Astrocyte of the cerebellum (primary cell): ENCODE measurements around the gene USP17L29.
"Not testable (repeated sequence)": the region's sequence is repeated elsewhere in the genome, so short reads cannot be mapped to it uniquely, and the experiment has no call there.

Source experiments
- DNase-seq: peaks from one replicate; pipeline ENCODE4 v3.0.0-alpha.2; 2011; ENCODE audit warnings: low read depth
- H3K4me3 ChIP-seq: 2 replicates; pipeline ENCODE4 v1.5.1; 2011; ENCODE audit warnings: mild to moderate bottlenecking, low read depth, low read length, moderate library complexity
- CTCF ChIP-seq: IDR thresholded peaks from 2 replicates; pipeline ENCODE4 v1.5.1; 2012; ENCODE audit warnings: low read length, low read depth, moderate library complexity, mild to moderate bottlenecking; ENCODE audit errors: missing control alignments
- in situ Hi-C: cut with HindIII; loops from 2 replicates; pipeline ENCODE4 v1.10.0; 2017; ENCODE audit warnings: low sequenced_read_pairs

Gene USP17L29

GRCh38 chr4:9384126-9384525 is 30.7 kb downstream of the USP17L29 start:
- in situ Hi-C loops = no loop called here
- H3K4me3 ChIP-seq = no peak overlapping the region
- no peak for TF ChIP-seq CTCF
- no peak for DNase-seq

- DNase-seq, in situ Hi-C loops, H3K4me3 ChIP-seq: not testable (repeated sequence)
Measured at GRCh38 chr4:9389001-9389400, 35.6 kb downstream of the USP17L29 start.
